ENCODE data around the gene DBR1.

Gene DBR1, protein sequence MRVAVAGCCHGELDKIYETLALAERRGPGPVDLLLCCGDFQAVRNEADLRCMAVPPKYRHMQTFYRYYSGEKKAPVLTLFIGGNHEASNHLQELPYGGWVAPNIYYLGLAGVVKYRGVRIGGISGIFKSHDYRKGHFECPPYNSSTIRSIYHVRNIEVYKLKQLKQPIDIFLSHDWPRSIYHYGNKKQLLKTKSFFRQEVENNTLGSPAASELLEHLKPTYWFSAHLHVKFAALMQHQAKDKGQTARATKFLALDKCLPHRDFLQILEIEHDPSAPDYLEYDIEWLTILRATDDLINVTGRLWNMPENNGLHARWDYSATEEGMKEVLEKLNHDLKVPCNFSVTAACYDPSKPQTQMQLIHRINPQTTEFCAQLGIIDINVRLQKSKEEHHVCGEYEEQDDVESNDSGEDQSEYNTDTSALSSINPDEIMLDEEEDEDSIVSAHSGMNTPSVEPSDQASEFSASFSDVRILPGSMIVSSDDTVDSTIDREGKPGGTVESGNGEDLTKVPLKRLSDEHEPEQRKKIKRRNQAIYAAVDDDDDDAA

DNA sequence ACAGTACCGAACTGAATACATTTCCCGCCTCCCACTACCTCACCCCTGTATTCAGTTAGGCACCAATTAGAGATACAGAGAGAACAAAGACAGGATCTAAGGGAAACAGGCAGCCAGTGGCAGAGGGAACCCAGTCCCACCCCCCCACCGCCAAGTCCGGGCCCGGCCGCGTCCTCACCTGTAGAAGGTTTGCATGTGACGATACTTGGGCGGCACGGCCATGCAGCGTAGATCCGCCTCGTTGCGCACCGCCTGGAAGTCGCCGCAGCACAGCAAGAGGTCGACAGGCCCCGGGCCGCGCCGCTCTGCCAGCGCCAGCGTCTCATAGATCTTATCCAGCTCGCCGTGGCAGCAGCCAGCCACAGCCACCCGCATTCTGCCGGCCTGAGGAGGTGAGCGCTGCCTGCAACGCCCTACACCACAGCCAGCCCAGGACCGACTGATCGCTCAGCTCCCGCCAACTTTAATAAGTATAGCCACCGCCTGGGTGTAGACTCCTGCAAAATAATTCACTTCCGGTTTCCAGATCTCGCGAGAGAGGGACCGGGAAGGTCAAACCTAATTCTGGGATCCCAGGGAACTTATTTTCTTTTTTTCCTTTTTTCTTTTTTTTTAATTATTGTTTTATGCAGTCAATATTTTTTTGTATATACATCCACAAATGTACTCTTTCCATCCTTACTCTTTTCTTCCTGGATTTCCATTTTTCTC, at the start of gene DBR1:
TSS of gene DBR1 (minus strand) at position 501 of the 711 bp plus-strand sequence. CDS start at position 375, 126 bp downstream.
- peak; percentile 70 for DNase-seq

DNA sequence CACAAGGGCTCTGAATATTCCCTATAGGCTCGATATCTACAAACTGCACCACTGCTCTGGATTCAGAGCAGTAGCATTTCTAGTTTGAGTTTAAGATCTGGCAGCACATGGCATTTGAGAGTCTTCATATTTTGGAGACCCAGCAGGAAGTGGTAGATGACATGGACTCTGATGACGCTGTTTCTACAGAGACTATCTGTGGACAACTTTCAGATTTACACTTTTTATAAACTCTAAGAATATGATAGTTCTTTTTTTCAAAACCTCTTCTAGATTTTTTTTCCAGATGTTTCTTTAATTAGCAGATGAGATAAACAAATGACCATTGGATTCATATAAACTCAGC, 48.2 kb upstream of the DBR1 start:
- no peak for DNase-seq

DNA sequence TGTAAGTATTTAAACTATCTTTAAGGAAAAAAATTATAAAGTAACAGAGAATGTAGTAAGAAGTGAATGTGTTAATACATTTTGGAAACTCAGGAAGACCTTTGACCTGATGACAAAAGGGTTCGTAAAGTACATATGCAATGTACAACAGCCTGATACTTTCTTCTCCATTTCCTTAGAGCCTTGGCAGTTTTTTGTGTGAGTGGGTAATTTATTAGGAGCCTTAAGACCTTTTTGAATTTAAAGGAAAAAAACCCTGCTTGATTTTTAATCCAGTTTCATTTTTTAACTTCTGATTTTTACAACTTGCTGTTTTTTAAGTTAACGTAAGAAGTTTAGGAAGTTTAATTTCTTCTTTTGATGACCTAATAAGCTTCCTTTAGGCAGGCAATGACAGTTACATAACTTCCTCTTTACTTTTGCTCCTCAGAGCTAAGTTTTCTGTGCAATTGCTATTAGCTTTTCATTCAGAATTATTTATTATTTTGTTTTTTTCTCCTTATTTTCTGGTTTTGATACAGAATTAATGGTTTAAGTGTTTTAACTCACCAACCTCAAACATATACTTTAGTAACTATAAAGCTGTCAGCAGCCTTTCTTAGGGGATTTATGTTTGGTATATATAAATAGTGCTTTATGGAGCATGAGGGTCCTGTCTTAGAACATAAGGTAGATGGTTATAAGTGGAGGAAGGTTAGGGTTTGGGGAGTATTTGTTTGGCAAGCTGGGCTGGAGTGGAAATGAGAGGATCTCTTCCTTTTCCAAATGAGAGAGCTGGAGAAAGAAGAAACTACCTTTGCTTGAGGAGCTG, 47.6 kb upstream of the DBR1 start:
- no peak for DNase-seq

DNA sequence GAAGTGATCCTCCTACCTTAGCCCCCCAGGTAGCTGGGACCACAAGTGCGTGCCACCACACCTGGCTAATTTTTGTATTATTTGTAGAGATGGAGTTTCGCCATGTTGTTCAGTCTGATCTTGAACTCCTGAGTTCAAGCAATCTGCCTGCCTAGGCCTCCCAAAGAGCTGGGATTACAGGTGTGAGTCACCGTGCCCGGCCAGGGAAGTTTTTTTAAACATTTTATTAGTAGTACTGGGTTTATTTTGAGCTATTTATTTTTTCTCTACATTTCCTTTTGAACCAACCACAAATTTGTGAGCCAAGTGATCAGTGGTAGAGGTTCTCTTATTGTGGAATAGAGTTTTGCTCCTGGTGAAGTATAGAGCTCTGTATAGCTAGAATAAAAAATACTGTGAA, 46.1 kb upstream of the DBR1 start:
- DNase-seq = no peak

DNA sequence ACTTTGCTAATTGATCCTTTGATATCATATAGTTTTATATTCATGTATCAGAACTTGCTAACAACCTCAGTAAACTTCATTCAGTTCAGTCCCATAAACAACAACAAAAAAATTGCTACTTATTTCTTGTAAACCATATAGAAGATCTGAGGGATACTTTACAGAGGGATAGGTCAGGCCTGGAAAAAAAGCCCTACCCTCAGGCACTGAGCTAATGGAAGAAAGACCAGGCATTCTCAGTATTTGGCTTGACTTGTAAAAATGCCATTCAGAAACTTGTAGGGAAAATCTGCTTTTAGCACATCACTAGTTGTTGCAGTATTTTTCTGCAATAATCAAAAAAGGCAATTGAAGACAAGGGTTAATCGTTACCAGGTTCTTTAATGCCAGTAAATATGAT, 45.5 kb upstream of the DBR1 start:
- DNase-seq = no peak

DNA sequence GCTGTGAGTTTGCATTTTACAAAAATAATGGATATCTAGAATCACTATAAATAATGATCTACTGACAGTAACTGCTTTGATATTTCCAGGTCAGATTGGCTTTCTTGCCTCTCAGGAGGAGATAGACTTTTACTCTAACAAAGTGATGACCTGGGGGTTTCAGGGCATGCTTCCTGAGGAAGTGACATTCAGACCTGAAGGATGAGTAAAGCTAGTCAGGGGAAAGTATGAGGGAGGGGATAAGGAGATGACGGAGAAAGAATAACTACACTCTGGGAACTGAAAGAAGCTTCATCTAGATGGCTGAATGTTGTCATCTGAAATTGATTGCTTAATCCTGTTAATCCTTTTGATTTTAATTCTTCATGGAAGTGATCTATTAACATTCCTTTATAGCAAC, 44.5 kb upstream of the DBR1 start:
- DNase-seq = no peak

DNA sequence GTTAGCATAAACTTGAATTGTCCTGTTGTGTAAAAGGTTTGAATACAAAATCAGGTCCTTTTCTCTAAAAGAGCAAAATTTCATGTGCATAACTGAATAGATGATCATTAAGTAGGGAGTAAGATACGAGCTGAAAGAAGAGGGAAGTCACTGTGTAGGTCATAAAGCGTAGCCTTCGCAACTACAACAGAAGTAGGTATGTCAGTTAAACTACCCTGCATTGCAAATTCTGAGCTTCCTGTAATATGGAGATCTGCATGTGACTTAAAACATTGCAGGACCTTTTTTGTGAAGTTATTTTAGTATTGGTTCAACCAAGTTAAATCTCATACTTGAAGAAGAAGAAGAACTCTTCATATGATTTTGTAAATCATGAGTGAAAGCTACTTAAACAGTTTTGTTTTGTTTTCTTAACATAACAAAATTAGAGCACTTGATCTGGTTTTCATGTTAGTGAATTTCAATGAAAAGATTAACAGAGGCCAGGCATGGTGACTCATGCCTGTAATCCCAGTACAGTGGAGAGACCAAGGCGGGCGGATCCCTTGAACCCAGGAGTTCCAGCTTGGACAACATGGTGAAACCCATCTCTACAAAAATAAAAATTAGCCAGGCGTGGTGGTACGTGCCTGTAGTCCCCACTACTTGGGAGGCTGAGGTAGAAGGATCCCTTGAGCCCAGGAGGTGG, 38.8 kb upstream of the DBR1 start:
- DNase-seq = no peak

DNA sequence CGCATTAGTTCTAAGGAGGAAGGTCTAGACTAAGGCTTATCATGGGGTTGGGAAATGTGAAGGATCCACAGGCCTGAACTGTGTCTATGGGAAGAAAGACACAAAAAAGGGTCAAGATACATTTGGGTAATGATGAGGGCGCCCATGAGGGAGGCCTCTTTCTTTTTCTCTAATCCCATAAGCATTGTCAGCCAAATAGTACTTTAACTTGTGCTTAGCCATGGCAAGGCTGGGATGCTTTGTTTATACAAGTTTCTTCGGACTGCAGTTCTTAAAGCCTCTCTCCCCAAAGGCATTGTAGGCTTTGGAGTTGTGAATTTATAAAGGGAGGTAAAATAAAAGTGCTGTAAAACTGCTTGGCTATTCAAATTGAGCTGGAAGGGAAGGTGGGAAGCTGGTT, 35.8 kb upstream of the DBR1 start:
- no peak for DNase-seq

DNA sequence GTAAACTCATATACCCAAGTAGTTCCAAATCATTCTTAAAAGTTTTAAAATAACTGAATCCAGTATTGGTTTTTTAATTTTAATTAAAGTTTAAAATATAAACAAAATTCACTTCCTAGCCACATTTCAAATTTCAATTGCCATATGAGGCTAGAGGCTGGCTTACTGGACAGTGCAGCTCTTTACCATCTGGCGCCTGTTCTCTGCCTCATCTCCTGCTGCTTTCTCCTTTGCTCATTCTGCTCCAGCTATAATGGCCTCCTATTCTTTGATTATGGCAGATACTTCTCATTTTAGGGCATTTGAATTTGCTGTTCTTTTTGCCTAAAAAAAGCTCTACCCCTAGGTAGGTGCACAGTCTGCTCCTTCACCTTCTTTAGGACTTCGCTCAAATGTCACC, 31.5 kb upstream of the DBR1 start:
- no peak for DNase-seq

DNA sequence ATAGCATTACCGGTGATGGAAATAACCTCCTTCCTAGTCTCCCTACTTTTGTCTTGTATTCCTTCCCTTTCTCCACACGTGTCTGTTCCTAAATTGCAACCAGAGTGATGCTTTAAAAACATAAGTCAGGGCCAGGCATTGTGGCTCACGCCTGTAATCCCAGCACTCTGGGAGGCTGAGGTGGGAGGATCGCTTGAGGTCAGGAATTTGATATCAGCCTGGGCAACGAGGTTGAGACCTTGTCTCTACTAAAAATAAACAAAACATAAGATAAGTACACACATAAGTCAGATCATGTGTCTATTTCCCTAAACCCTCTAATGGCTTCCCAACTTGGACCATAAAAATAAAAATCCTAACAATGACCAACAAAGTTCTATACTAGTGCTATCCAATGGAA, 30.8 kb upstream of the DBR1 start:
- DNase-seq = no peak

DNA sequence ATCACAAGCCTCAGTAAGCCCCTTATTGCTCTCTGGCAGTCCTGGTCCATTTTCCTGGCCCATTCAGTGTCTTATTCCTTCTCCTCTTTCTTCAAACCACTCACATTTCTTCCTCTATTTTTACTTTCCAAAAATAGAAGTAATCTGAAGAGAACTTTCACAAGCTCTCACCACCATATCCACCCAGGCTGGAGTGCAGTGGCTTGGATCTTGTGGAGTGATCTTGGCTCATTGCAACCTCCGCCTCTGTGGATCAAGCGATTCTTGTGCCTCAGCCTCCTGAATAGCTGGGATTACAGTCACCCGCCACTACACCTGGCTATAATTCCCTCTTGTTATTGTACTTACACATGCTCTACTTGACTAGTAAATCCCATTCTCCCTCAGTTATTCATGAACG, 29.2 kb upstream of the DBR1 start:
- DNase-seq = no peak

DNA sequence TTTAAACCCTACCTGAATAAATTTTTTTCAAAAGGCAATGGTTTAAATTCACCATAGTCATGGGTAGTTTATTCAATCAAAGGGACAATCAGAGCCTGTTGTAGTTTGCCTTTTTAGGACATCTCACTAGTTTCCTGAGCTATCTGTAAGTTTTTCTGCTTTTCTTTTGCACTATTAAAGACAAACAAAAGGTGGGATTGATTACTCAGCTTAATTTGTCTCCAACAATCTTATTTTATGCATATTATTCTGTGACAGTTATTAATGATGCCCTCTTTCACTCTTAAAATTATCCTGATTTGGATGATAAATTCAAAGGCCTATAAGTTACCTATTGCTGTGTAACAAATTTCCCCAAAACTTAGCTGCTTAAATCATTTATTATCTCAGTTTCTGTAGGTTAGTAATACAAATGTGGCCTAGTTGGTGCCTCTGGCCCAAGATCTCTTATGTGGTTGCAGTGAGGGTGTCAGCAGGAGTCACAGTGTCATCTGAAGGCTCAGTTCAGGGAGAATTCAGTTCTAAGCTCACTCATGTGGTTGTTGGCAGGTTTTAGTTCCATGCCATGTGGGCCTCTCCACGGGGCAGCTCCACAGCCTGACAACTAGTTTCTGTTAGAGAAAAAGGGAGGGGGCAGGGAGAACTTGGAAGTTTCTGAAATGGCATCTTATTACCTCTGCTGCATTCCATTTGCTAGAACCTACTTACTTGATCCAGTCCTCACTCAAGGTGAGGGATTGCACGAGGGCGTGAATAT, 28.4 kb upstream of the DBR1 start:
- no peak for DNase-seq

DNA sequence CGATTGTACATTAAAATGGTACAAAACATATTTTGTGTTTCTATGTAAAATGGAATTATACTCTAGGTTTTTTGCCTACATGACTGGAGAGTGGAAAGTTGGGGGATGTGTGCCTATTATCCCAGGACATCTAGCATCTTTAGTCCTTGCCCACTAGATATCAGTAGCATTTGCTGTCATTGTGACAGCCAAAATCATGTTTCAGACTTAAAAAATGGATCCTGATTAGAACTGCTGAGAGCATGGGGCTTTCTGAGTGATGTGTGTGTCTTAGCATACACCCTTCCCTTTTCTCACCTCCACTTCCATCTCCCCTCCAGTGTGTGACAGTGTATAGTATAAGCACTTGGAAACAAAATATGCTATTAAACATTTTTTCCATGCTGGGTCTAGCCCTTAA, 25.7 kb upstream of the DBR1 start:
- no peak for DNase-seq

DNA sequence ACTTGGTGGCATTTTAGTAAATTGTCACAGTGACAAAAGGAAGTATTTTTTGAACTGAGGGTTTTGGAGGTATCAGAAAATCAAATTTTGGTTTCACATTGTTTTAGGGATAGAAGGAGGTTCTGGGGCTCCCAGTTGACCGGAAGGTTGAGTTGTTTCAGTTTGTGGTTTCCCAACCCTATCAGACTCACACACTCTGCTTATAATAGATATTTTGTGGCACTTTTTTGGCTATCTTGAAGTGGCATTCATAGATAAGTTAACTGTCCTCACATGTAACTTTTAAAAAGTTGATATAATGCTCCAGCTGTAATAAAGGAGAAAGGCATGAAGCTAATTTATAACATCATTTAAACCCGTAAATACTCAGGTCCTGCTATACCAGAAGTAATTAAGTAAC, 25.1 kb upstream of the DBR1 start:
- DNase-seq = no peak

DNA sequence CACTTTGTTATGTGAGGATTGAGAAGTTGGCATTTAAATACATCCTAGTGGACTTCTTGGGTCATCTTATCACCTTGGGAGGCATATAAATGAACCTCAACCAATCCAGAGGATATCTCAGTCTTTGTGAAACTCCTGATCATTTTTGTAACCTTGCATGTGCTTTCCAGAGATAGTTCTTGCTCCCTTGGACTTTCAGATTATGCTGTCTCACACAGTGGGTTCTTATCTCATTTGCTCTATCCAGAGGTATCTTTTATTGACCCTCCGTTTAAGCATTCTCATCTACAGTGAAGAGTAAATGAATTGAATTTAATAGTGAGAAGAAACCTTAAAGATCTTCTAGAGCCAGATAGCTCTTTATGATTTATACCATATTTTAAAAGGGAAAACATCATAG, 22.8 kb upstream of the DBR1 start:
- DNase-seq = no peak

DNA sequence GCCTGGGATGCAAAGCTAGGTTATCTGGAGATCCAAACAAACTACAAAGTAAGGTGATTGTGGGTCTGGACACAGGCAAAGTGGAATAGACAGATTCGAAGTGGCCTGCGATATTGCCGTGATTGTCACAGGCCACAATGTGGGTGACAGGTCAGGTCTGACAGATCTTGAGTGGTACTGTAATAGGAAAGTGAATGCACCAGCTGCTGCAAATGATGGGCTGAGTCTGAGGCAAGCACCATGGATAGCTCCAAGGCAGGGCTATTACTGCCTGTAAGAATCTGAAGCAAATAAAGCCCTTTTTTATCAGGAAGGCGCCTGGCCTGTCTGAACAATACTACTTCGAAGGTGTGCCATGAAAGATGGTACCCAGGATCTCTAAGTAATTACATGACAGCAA, 22.3 kb upstream of the DBR1 start:
- DNase-seq = no peak

DNA sequence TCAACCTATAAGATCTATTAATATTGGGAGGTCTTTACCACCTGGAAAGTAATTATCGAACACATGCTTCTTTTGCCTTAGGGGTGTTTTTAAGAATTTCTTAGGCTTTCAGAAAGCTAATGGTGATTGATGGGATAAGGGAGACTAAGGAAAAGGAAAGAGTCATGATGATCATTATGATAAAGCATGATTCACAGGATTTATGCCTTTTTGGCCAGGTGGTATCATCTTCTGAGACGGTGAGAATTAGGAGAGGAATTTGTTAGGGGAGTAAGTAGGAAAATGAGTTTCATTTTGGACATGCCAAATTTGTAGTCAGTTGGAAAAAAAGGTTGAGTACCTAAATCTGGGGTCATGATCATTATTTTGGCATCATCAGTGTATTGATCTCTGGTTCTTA, 21.3 kb upstream of the DBR1 start:
- no peak for DNase-seq

DNA sequence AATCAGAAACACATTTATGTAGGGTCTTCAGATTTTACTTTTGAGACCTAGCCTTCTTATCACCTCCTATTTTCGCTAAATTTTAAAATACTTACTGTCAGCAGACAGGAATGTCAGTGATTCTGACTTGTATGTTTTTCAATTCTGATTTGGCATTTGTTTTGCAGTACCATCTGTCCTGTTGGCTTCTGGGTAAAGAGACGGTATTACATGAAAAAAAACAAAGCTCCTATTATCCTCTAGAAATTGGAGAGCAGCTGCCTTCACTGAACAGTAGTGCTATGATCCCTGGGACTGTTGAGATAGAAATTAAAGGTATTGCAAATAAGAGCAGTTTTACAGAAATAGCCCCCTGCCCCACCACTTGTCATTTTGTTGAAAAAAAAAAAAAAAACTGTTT, 20.8 kb upstream of the DBR1 start:
- no peak for DNase-seq

DNA sequence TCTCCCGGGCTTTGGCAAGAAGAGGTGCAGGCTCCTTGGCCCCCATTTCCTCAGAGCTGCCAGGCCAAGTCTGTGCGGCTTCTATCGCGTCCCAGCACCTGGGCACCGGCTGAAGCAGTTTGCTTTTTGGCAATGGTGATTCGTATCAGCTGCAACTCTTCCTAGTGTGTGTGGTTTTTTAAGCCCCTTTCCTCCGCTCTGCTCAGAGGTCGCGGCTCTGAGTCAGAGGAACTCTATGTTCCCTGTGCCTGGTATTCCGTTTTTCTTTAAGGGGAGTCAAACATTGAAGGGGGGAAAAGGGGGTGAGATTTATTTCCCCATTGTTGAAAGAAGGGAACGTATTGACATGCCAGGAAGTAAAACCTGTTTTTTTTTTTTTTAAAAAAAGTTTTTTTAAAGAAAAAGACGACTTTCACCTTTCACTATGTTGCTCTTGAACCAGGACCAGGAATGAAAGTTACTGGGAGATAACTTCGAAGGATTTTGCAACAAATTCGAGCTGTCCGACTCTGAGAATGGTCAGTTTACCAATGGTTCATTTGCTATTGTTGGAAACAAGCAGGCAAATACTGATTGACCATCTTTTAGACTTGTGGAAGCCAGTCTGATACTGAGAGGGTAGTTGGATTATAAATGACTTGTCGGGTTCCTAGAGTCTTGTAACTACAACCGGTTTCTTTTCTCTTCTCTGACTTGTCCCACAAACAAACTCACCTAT, 13.5 kb upstream of the DBR1 start:
- no peak for DNase-seq

DNA sequence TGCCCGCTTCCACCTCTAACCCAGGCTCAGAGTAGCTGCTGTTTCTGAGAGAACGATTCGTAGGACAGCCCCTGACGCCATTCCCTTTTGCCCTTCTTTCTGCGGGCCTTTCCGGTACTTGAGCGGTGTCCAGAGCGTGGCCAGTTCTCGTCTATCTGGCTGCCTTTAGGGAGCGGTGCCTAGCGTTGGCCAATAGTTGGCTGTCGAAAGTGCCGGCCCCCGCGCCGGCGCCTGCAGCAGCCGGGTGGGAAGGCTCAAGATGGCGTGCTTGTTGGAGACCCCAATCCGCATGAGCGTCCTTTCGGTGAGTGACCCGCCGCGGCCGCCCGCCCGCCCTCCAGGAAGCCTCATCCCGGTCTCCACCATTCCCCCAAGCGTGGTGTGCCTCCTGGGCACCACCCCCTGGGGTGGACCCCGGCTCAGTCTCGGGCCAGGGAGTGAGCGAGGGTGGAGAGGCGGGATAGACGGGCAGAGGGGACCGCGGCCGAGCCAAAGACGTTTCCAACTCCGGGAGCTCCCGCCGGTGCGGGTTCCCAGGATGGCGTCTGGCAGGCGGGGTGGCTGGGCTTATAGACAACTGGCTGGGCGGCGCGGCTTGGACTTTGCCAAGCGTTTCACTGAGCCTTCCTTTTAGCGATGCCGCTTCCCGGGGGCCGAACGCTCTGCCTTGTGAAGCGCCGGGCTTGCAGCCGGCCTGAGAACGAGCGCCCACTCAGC, 12.7 kb upstream of the DBR1 start, which contains the start of gene ARMC8:
TSS of gene ARMC8 (plus strand) at position 6 of the 717 bp plus-strand sequence. CDS start at position 260, 254 bp downstream.
- no peak for DNase-seq
